Endometrial microvascular endothelial cells (primary cell): ENCODE measurements around the gene FBF1. TPM values are rescaled to one million over a fixed set of nuclear protein-coding genes. Genes with fewer than 3 reads are reported as not detected.

ENCODE experiments used
- in situ Hi-C: cut with HindIII; loops from 2 replicates; pipeline ENCODE4 v1.10.0; 2017; ENCODE audit warnings: low sequenced_read_pairs, low pct_unique_long_range_greater_than_20kb; ENCODE audit errors: inconsistent ontology term
- total RNA-seq: library from RNA; depleted of rRNA; stranded (reverse); fragments of >200 nt; gene quantifications from one replicate; pipeline ENCODE4 v1.2.3, GENCODE V29; 2015; ENCODE audit errors: inconsistent ontology term

Gene FBF1
- total RNA-seq, 1 donor from 2014 or later, result 6.8 TPM

- in situ Hi-C loops, result no loop called here
These were observed 39.9 kb downstream of the FBF1 start for GRCh38 chr17:75900691-75901533.

DNA sequence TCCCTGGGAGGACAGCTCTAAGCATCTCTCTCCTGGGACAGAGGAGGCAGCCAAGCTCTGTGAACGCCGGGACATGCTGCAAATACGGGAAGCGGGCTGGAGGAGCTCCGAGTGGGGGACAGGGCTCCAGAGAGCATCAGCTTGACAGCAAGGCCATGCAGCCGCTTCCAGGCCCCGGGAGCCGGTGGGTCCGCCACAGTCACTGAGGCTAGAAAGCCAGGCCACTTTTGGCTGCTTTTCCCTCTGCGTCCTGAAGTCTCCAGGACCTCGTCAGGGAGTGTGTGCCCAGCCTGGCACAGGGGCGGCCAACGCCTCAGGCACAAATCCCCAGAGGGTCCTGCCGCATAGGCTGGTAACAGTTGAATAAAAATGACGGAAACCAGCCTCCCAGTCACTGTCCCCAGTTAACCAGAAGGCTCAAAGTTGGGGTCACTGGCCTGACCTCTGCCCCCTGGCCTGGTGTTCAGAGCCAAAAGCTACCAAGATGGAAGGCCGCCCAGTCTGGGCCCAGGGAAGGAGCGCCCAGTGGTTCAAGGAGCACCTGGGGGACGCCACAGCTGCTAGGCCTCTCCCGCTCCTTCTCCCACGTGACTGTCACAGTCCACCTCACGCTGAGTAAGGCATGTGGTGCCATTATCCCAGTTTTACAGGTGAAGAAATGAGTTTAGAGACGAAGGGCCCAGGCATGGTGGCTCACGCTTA, 40.9 kb downstream of the FBF1 start:
- in situ Hi-C loops, result no loop called here

DNA sequence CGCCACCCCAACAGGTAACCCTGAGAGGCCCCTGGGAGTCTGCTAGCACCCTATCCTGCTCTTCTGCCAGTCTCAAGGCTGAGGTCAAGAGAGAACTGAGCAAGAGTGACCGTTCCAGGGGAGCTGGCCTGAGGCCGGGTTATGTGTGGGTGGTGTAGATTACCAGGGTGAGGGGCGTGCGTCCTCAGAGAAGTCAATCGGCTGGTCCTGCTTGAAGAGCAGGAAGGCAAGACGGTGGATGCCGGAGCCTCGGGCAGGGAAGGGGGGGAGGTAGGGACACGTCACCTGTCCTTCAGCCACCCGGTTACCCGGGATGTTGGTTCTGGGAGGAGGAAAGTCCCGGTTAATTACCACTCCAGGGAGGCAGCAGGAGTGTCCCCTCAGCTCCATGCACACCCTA, 41.5 kb downstream of the FBF1 start:
- in situ Hi-C loops, result no loop called here

DNA sequence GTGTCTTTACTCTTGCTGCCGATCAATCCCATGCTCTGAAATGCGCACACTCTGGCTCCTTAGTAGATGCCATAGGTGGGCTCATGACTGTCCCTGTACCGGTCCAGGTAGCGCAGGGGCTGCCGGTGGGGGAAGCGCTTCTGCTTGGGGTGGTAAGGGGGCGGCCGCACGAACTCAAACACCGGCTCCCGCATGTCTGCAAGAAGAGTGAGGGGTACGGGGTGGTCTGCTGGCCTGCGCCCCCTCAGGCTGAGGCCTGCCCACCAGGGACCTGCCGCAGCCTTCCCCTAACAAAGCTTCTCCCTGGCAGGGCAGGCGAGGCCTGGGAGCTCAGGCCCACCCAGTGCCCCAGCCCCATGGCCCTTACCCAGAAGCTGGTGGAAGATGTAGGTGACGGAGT, 42.1 kb downstream of the FBF1 start:
- in situ Hi-C loops, result no loop called here

DNA sequence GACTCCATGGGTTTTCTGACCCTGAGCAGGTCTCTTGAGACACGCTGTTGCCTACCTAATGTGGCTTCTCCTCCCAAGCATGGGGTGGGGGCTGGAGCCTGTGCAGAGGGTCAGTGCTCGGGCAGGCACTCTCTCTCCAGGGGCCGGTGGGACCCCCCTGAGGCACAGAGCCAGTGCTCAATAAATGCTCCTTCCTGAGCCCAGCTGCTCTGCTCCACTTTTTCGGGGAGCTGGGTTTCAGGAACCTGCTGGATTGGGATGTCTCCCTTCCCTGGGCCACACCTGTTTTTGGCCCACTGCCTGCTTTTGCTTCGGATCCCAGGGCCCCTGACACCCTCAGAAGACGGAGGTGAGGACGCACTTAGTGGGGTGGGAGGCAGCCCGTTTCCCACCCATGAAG, 42.8 kb downstream of the FBF1 start:
- in situ Hi-C loops, result no loop called here

DNA sequence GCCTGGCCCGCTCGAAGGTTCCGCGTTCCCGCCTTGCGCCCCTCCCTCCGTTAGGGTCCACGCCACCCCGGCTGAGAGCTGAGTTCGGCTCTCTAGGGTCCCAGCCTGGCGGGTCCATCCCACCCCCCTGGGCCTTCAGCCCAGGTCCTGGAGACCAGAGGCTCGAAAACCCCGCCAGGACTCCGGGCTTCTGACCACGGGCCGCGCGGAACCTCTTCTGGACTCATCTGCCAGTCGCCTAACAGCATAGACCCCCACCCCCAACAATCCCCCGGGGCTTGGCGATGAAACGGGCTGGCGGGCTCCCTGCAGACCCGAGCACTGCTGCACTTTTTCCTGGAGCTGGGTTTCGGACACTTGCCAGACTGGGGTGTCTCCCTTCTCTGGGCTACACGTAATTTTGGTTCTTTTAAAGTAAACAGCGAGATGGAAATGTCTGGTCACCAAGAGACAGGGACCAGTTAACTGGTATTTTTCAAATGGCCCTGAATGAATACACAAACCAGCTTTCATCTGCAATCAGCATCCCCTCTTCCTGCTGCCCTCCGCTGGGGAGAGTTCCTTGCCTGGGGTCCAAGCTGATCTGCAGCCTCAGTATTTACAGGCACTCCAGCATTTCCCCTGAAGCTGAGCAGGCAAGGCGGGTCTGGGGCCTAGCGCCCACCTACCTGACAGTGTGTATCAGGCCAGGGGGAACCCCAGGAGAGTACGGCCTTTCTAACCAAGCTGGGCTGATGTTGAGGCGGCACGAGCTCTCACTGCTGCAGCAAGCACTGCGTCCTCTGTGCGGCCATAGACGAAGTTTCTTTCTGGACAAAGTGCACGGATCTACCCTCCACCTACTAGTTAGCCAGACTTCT, 43.5 kb downstream of the FBF1 start:
- in situ Hi-C loops, result no loop called here

GRCh38 chr17:75896415-75897159, 44.3 kb downstream of the FBF1 start, which contains the start of gene TRIM65:
TRIM65 (minus strand) TSS chr17:75896951; CDS start chr17:75896937, 14 bp downstream.
- in situ Hi-C loops, result no loop called here

DNA sequence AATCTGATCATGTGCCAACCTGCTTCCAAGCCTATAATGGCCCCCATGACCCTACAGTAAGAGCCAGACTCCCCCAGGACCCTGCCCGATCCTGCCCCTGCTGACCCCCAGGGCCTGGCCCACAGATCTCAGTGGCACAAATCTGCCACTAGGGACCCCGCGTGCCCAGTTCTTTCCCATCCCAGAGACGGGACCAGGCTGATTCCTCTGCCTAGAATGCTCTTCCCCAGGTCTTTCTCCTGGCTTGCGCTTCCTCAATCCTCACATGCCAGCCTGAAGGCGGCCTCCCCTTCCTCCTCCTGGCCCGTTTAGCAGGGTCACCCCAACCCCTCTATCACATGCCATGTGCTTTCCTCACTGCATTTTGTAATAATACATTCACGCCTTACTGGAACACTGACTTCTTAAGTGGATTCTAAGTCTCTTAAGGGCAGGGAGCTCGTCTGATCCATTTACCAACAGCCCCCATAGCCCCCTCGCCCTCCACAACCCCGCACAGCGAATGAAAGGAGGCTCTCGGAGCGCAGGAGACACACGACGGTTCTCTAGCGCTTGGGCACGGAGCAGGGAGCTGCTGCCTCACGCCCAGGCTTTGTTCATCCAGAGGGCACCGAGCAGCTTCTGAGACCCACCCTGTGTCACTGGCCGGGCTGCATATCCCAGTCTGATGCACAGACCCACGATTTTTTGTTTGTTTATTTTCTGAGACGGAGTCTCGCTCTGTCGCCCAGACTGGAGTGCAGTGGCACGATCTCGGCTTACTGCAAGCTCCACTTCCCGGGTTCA, 45.3 kb downstream of the FBF1 start:
- in situ Hi-C loops, result no loop called here

GRCh38 chr17:75894049-75894733, 46.7 kb downstream of the FBF1 start:
- in situ Hi-C loops, result no loop called here

DNA sequence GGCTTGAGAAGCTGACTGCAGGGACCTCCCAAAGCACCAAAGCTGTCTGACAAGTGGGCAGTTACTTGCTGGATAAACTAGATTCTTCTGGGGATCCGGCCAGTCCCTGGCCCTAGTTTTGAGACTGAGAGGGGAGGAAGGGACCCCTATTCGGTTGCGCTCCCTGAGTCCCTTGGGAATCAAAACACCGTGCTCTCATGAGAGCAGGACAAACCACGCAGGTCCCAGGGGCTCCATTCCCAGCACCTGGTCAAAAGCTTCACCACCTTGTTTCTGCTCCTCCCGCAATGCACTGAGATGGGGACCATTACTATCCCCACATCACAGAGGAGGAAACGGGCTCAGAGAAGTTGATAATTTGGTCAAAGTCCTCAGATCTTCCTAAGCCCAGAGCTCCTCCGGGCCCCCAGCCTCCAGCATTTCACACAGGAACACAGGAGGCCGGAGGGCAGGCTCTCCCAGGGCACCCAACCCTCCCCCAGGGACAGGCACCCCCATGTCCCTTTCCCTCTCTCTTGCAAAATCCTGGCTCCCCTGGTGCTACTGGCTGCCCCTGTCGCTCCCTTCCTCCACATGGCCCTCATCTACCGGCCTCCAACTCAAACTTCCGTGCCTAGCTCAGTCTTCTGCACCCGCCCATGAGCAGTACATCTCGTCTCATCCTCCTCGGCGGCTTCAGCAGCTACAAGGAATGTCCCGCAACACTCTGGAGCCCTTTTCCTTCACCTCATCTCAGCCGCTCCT, 47.4 kb downstream of the FBF1 start:
- in situ Hi-C loops, result no loop called here

DNA sequence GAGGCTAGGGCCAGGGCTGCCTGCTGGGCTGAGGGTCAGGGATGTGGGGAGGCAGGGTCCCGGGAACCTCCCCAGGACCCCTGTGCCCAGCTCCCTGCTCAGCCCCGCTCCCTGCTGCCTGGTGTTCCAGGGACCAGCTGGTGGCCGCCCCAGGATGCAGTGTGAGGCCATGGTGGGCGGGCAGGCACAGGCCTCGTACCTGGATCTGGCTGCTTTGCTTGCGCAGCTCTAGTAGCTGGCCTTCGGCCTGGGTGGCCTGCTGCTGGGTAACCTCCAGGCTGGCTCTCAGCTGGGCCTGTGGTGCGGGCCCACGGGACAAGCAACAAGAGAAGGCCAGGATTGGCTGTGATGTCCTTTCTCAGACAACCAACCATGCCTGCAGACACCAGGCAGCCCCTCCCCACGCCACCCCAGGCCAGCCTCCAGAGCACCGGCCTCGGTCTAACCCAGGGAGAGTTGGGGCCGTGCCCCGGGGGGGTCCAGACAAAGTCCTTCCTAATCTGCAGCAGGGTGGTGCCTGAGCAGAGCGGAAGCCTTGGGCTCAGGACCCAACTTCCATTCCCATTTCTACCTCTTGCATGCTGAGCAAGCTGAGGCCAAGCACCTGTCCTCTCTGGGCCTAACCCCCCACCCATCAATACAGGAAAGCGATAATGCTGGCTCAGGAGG, 48.2 kb downstream of the FBF1 start:
- in situ Hi-C loops, result no loop called here

- in situ Hi-C loops, result no loop called here
These were observed 49.0 kb downstream of the FBF1 start for GRCh38 chr17:75891605-75892555.

- in situ Hi-C loops, result no loop called here
These were observed 49.7 kb downstream of the FBF1 start for GRCh38 chr17:75891022-75891604.

GRCh38 chr17:75889454-75889853, 51.4 kb downstream of the FBF1 start:
- in situ Hi-C loops, result no loop called here

GRCh38 chr17:75888484-75888883, 52.4 kb downstream of the FBF1 start:
- in situ Hi-C loops, result no loop called here
